Measurements from ENCODE around the gene ATRX. TPM values are rescaled to one million over a fixed set of nuclear protein-coding genes. Genes with fewer than 3 reads are reported as not detected.
"Not testable (repeated sequence)": the region's sequence is repeated elsewhere in the genome, so short reads cannot be mapped to it uniquely, and the experiment has no call there.

Gene ATRX
- total RNA-seq, 1 donor from 2014 or later: 82.5 TPM

DNA sequence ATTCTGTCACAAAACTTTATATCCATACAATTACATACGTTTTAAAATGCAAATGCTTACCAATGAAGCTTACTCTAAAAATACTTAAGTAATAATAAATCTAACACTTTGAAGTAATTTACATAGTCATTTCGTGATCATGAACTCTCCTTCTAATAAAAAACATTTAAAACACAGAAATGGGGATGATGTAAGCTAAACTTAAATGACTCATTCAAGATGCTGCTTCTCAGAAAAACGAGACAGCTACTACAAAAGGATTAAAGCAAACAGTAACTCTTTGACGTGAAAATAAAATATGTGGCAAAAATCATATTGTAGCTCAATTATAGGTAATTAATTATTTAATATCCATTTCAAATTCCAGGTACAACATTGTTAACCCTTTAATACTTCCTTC is 190.2 kb downstream of the ATRX start:
- DNase-seq (ENCODE audit: low spot score): no peak
- H3K4me3 Mint-ChIP-seq (ENCODE audit: low read depth): no peak overlapping the region
- peaks cover 11% of the 10 kb centered on the region for H3K4me1 Mint-ChIP-seq (ENCODE audit: low read depth)
- no peak overlapping the region for H3K27ac Mint-ChIP-seq
- H3K36me3 Mint-ChIP-seq (ENCODE audit: low read depth): peaks cover 30% of the 10 kb centered on the region
- no peaks in the 10 kb centered on the region for H3K27me3 Mint-ChIP-seq (ENCODE audit: low read depth)
- intact Hi-C loops (cut with micrococcal nuclease): no loop called here
- no peaks in the 10 kb centered on the region for H3K9me3 Mint-ChIP-seq

GRCh38 chrX:77572322-77572721 is 213.7 kb downstream of the ATRX start:
- Mint-ChIP-seq H3K9me3 (peaks cover under 1% of the 10 kb centered on the region), H3K27ac (no peak overlapping the region), H3K4me1 (ENCODE audit: low read depth) (no peaks in the 10 kb centered on the region), H3K36me3 (ENCODE audit: low read depth) (peaks cover 35% of the 10 kb centered on the region), H3K4me3 (ENCODE audit: low read depth) (no peak overlapping the region), H3K27me3 (ENCODE audit: low read depth) (no peaks in the 10 kb centered on the region)
- no peak for DNase-seq (ENCODE audit: low spot score)
- intact Hi-C loops (cut with micrococcal nuclease): no loop called here

DNA sequence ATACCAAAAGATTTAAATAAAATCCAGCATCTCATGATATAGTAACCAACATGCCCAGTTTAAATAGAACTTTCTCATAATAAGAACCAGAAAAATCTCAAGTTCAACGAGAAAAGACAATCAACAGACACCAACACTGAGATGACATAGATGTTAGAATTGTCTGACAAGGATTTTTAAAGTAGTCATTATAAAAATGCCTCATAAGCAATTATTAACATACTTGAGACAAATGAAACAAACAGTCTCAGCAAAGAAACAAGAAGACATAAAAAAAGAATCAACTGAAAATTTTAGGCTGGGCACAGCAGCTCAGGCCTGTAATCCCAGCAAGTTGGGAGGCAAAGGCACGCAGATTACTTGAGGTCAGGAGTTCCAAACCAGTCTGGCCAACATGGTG is 220.7 kb downstream of the ATRX start:
- intact Hi-C loops (cut with micrococcal nuclease): no loop called here
- Mint-ChIP-seq H3K27me3 (ENCODE audit: low read depth) (no peaks in the 10 kb centered on the region), H3K9me3 (peaks cover 10% of the 10 kb centered on the region), H3K4me1 (ENCODE audit: low read depth) (no peaks in the 10 kb centered on the region), H3K4me3 (ENCODE audit: low read depth) (no peak overlapping the region), H3K27ac (no peak overlapping the region), H3K36me3 (ENCODE audit: low read depth) (peaks cover 49% of the 10 kb centered on the region)
- DNase-seq (ENCODE audit: low spot score): no peak

GRCh38 chrX:77564823-77565222 is 221.2 kb downstream of the ATRX start:
- H3K36me3 Mint-ChIP-seq (ENCODE audit: low read depth): peaks cover 49% of the 10 kb centered on the region
- intact Hi-C loops (cut with micrococcal nuclease): no loop called here
- peaks cover 10% of the 10 kb centered on the region for H3K9me3 Mint-ChIP-seq
- DNase-seq (ENCODE audit: low spot score): no peak
- no peaks in the 10 kb centered on the region for H3K27me3 Mint-ChIP-seq (ENCODE audit: low read depth)
- no peak overlapping the region for H3K4me3 Mint-ChIP-seq (ENCODE audit: low read depth)
- no peaks in the 10 kb centered on the region for H3K4me1 Mint-ChIP-seq (ENCODE audit: low read depth)
- no peak overlapping the region for H3K27ac Mint-ChIP-seq

- Mint-ChIP-seq H3K9me3 (no peaks in the 10 kb centered on the region), H3K4me1 (ENCODE audit: low read depth) (no peaks in the 10 kb centered on the region), H3K36me3 (ENCODE audit: low read depth) (peaks cover 21% of the 10 kb centered on the region), H3K27me3 (ENCODE audit: low read depth) (no peaks in the 10 kb centered on the region), H3K4me3 (ENCODE audit: low read depth) (no peak overlapping the region), H3K27ac (no peak overlapping the region)
- no peak for DNase-seq (ENCODE audit: low spot score)
- intact Hi-C loops (cut with micrococcal nuclease): no loop called here
Observed at GRCh38 chrX:77561372-77561771, 224.6 kb downstream of the ATRX start.

- no peaks in the 10 kb centered on the region for H3K27me3 Mint-ChIP-seq (ENCODE audit: low read depth)
- no peak overlapping the region for H3K27ac Mint-ChIP-seq
- peaks cover 4% of the 10 kb centered on the region for H3K9me3 Mint-ChIP-seq
- peaks cover 38% of the 10 kb centered on the region for H3K36me3 Mint-ChIP-seq (ENCODE audit: low read depth)
- intact Hi-C loops (cut with micrococcal nuclease): no loop called here
- no peak overlapping the region for H3K4me3 Mint-ChIP-seq (ENCODE audit: low read depth)
- DNase-seq (ENCODE audit: low spot score): no peak
- H3K4me1 Mint-ChIP-seq (ENCODE audit: low read depth): no peaks in the 10 kb centered on the region
Observed at GRCh38 chrX:77556276-77556675, 229.7 kb downstream of the ATRX start.

GRCh38 chrX:77548751-77549150 is 237.3 kb downstream of the ATRX start:
- Mint-ChIP-seq H3K27me3 (ENCODE audit: low read depth) (no peaks in the 10 kb centered on the region), H3K4me1 (ENCODE audit: low read depth) (no peaks in the 10 kb centered on the region), H3K27ac (no peak overlapping the region), H3K4me3 (ENCODE audit: low read depth) (no peak overlapping the region), H3K36me3 (ENCODE audit: low read depth) (peaks cover 34% of the 10 kb centered on the region), H3K9me3 (peaks cover 11% of the 10 kb centered on the region)
- intact Hi-C loops (cut with micrococcal nuclease): no loop called here
- no peak for DNase-seq (ENCODE audit: low spot score)

- H3K36me3 Mint-ChIP-seq (ENCODE audit: low read depth): peaks cover 55% of the 10 kb centered on the region
- not testable (repeated sequence) for H3K4me1 Mint-ChIP-seq (ENCODE audit: low read depth); DNase-seq (ENCODE audit: low spot score)
Observed at GRCh38 chrX:77539778-77540177, 246.2 kb downstream of the ATRX start.

DNA sequence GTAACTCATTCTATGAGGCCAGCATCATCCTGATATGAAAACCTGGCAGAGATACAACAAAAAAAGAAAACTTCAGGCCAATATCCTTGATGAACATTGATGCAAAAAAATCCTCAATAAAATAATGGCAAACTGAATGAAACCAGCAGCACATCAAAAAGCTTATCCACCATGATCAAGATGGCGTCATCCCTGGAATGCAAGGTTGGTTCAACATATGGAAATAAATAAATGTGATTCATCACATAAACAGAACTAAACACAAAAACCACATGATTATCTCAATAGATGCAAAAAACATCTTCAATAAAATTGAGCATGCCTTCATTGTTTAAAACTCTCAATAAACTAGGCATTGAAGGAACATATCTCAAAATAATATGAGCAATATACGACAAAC is 254.8 kb downstream of the ATRX start:
- H3K36me3 Mint-ChIP-seq (ENCODE audit: low read depth): peaks cover 52% of the 10 kb centered on the region
- H3K27me3 Mint-ChIP-seq (ENCODE audit: low read depth); H3K4me1 Mint-ChIP-seq (ENCODE audit: low read depth); H3K27ac Mint-ChIP-seq; intact Hi-C loops (cut with micrococcal nuclease); DNase-seq (ENCODE audit: low spot score); H3K4me3 Mint-ChIP-seq (ENCODE audit: low read depth): not testable (repeated sequence)
- H3K9me3 Mint-ChIP-seq: peaks cover 29% of the 10 kb centered on the region

More at GRCh38 chrX:77539778-77540177, 246.2 kb downstream of the ATRX start:
- H3K27me3 Mint-ChIP-seq (ENCODE audit: low read depth); intact Hi-C loops (cut with micrococcal nuclease); H3K4me3 Mint-ChIP-seq (ENCODE audit: low read depth); H3K27ac Mint-ChIP-seq: not testable (repeated sequence)
- peaks cover 31% of the 10 kb centered on the region for H3K9me3 Mint-ChIP-seq

GRCh38 chrX:77528034-77528433 is 258.0 kb downstream of the ATRX start:
- peaks cover 52% of the 10 kb centered on the region for H3K36me3 Mint-ChIP-seq (ENCODE audit: low read depth)
- no peak overlapping the region for H3K4me3 Mint-ChIP-seq (ENCODE audit: low read depth)
- peaks cover 26% of the 10 kb centered on the region for H3K9me3 Mint-ChIP-seq
- H3K4me1 Mint-ChIP-seq (ENCODE audit: low read depth): peaks cover 5% of the 10 kb centered on the region
- H3K27me3 Mint-ChIP-seq (ENCODE audit: low read depth): no peaks in the 10 kb centered on the region
- intact Hi-C loops (cut with micrococcal nuclease): no loop called here
- H3K27ac Mint-ChIP-seq: no peak overlapping the region
- DNase-seq (ENCODE audit: low spot score): no peak

- H3K27me3 Mint-ChIP-seq (ENCODE audit: low read depth): no peaks in the 10 kb centered on the region
- H3K9me3 Mint-ChIP-seq: peaks cover 19% of the 10 kb centered on the region
- peaks cover 5% of the 10 kb centered on the region for H3K4me1 Mint-ChIP-seq (ENCODE audit: low read depth)
- no peak overlapping the region for H3K4me3 Mint-ChIP-seq (ENCODE audit: low read depth)
- no peak for DNase-seq (ENCODE audit: low spot score)
- intact Hi-C loops (cut with micrococcal nuclease): no loop called here
- peaks cover 49% of the 10 kb centered on the region for H3K36me3 Mint-ChIP-seq (ENCODE audit: low read depth)
- no peak overlapping the region for H3K27ac Mint-ChIP-seq
Observed at GRCh38 chrX:77527233-77528001, 258.6 kb downstream of the ATRX start.

GRCh38 chrX:77519765-77520164 is 266.3 kb downstream of the ATRX start:
- H3K36me3 Mint-ChIP-seq (ENCODE audit: low read depth): peaks cover 74% of the 10 kb centered on the region
- H3K27me3 Mint-ChIP-seq (ENCODE audit: low read depth): no peaks in the 10 kb centered on the region
- peaks cover 23% of the 10 kb centered on the region for H3K9me3 Mint-ChIP-seq
- intact Hi-C loops (cut with micrococcal nuclease): no loop called here
- DNase-seq (ENCODE audit: low spot score): no peak
- no peak overlapping the region for H3K4me3 Mint-ChIP-seq (ENCODE audit: low read depth)
- H3K27ac Mint-ChIP-seq: no peak overlapping the region
- H3K4me1 Mint-ChIP-seq (ENCODE audit: low read depth): no peaks in the 10 kb centered on the region

GRCh38 chrX:77514177-77514576 is 271.8 kb downstream of the ATRX start:
- Mint-ChIP-seq H3K4me1 (ENCODE audit: low read depth) (no peaks in the 10 kb centered on the region), H3K9me3 (peaks cover 24% of the 10 kb centered on the region), H3K27me3 (ENCODE audit: low read depth) (no peaks in the 10 kb centered on the region), H3K27ac (no peak overlapping the region), H3K4me3 (ENCODE audit: low read depth) (no peak overlapping the region), H3K36me3 (ENCODE audit: low read depth) (peaks cover 77% of the 10 kb centered on the region)
- intact Hi-C loops (cut with micrococcal nuclease): no loop called here
- DNase-seq (ENCODE audit: low spot score): no peak
